K562 (cell line): ENCODE results near the gene CACNA1C. TPM values are rescaled to one million over a fixed set of nuclear protein-coding genes. Genes with fewer than 3 reads are reported as not detected.

Source experiments
- ATAC-seq: fragments of 200-7000 bp; cut with Tn5 transposase; 3 replicates; pipeline ENCODE4 v1.9.1; 2020; ENCODE audit warnings: moderate library complexity
- BruUV-seq: library from RNA; stranded (reverse); fragments of 400-500 nt; replicated peaks from 2 replicates; lab custom pipeline; 2021; lab: Mats Ljungman, UMichigan
- CTCF ChIA-PET: fragments of 300-600 bp; formaldehyde crosslinking; extraction: SDS; loops from one replicate; lab custom pipeline; 2021; ENCODE audit warnings: low intra/inter-chr PET ratio; lab: Yijun Ruan, JAX
- POLR2A ChIA-PET: fragments of 300-600, 350-650 bp; sonication (Branson Sonifier 250); formaldehyde crosslinking; extraction: SDS; loops from one replicate; lab custom pipeline; 2021; ENCODE audit warnings: antibody characterized with exemption, inconsistent platforms; lab: Yijun Ruan, JAX
- DNase-seq, 4 experiments: peaks; one replicate each; pipeline versions ENCODE4 v3.0.0 to v3.0.0-alpha.2; 2011 to 2018; ENCODE audit warnings: low spot score in 3 of 4, mixed read lengths in 3 of 4; ENCODE audit errors: extremely low read depth in 1 of 4
- FAIRE-seq: peaks from 2 replicates; lab custom pipeline; 2011; peaks lifted over from hg19 to GRCh38; lab: Jason Lieb, UNC
- H2AFZ ChIP-seq: 2 replicates; pipeline ENCODE4 v1.6.0; 2011; ENCODE audit warnings: low read depth, low read length, control low read depth, inconsistent platforms
- H3K27ac ChIP-seq: fragments of 200-600 bp; 3 replicates; pipeline ENCODE4 v1.8.0; 2011; ENCODE audit warnings: low read depth, mild to moderate bottlenecking, control low read depth, inconsistent platforms, low read length, moderate library complexity, mixed read lengths; ENCODE audit errors: extremely low read depth
- H3K27me3 ChIP-seq, 2 experiments: fragments of 300-600 bp in 1 of 2; 2 replicates in 1 of 2; 3 replicates in 1 of 2; pipeline versions ENCODE4 v1.6.0 to v1.8.0; 2011; ENCODE audit warnings: inconsistent platforms in 2 of 2, low read length in 2 of 2, mild to moderate bottlenecking in 1 of 2, mixed read lengths in 1 of 2, moderate library complexity in 1 of 2; ENCODE audit not compliant: control insufficient read depth in 2 of 2, insufficient read depth in 2 of 2
- H3K36me3 ChIP-seq: fragments of 300-600 bp; 3 replicates; pipeline ENCODE4 v1.8.0; 2011; ENCODE audit warnings: mild to moderate bottlenecking, low read length, inconsistent platforms; ENCODE audit not compliant: control insufficient read depth, insufficient read depth
- H3K4me1 ChIP-seq, 2 experiments: fragments of 200-600 bp in 1 of 2; replicated peaks in 1 of 2; 2 replicates in 1 of 2; 3 replicates in 1 of 2; pipeline versions ENCODE4 v1.5.1 to v1.8.0; 2011; ENCODE audit warnings: inconsistent platforms in 2 of 2, low read length in 2 of 2, mild to moderate bottlenecking in 1 of 2, mixed read lengths in 1 of 2, moderate library complexity in 1 of 2; ENCODE audit not compliant: control insufficient read depth in 2 of 2, insufficient read depth in 2 of 2
- H3K4me2 ChIP-seq: 2 replicates; pipeline ENCODE4 v1.6.1; 2011; ENCODE audit warnings: low read length, control low read depth, inconsistent platforms, mixed read lengths; ENCODE audit not compliant: insufficient read depth
- H3K4me3 ChIP-seq: fragments of 200-600 bp; sonication (generic), shearing (Covaris generic); 2 replicates; pipeline ENCODE4 v1.5.1; 2016; ENCODE audit warnings: control low read depth, inconsistent platforms
- H3K79me2 ChIP-seq: fragments of 200-600 bp; 3 replicates; pipeline ENCODE4 v1.8.0; 2011; ENCODE audit warnings: low read length, inconsistent platforms; ENCODE audit not compliant: control insufficient read depth, insufficient read depth
- H3K9ac ChIP-seq, 2 experiments: 2 replicates each; pipeline versions ENCODE4 v1.6.0 to v1.6.1; 2011; ENCODE audit warnings: low read depth in 2 of 2, low read length in 2 of 2, control low read depth in 1 of 2, inconsistent platforms in 1 of 2, mild to moderate bottlenecking in 1 of 2, mixed read lengths in 1 of 2; ENCODE audit not compliant: insufficient read depth in 1 of 2
- H3K9me1 ChIP-seq: one replicate; pipeline ENCODE4 v1.6.0; 2011; ENCODE audit warnings: inconsistent platforms, mild to moderate bottlenecking, low read length, moderate library complexity; ENCODE audit not compliant: control insufficient read depth, insufficient read depth
- H3K9me3 ChIP-seq: replicated peaks from 2 replicates; pipeline ENCODE4 v1.5.1; 2011; ENCODE audit warnings: low read depth, low read length, inconsistent platforms; ENCODE audit not compliant: control insufficient read depth, insufficient read depth
- H4K20me1 ChIP-seq: replicated peaks from 2 replicates; pipeline ENCODE4 v1.6.1; 2011; ENCODE audit warnings: low read length, inconsistent platforms, mixed read lengths; ENCODE audit not compliant: control insufficient read depth, insufficient read depth
- DDX20 ChIP-seq: fragments of 450-650 bp; IDR thresholded peaks from 2 replicates; pipeline ENCODE4 v1.6.1; 2016; ENCODE audit warnings: missing genetic modification characterization, low read depth, mild to moderate bottlenecking, missing compliant biosample characterization, moderate library complexity
- PRMT5 ChIP-seq: sonication (generic); formaldehyde crosslinking; IDR thresholded peaks from 2 replicates; pipeline ENCODE4 v1.5.0; 2020; ENCODE audit warnings: missing genetic modification reagents
- SMAD4 ChIP-seq: fragments of 250-450 bp; sonication (Bioruptor Pico); conservative IDR thresholded peaks from 2 replicates; pipeline ENCODE4 v1.8.0; 2021; ENCODE audit warnings: inconsistent platforms, mild to moderate bottlenecking, moderate library complexity
- TFAM ChIP-seq: fragments of 250-450 bp; sonication (Bioruptor Pico); conservative IDR thresholded peaks from 2 replicates; pipeline ENCODE4 v1.5.0; 2021; ENCODE audit warnings: mild to moderate bottlenecking, moderate library complexity
- WGBS: fragments of 100-300 bp; shearing (Covaris generic); methylation state at CpG from one replicate; pipeline ENCODE4 v1.1.6; 2016; ENCODE audit warnings: low coverage, mixed read lengths; ENCODE audit not compliant: insufficient coverage; ENCODE audit errors: missing lambda C conversion rate; 5-methylcytosine and 5-hydroxymethylcytosine counted together
- in situ Hi-C: fragments of 300-500 bp; cut with MboI; formaldehyde crosslinking; loops from 4 replicates; pipeline ENCODE4 v1.15.0; 2018; ENCODE audit warnings: inconsistent platforms, mixed read lengths
- intact Hi-C: fragments of 100-400 bp; cut with micrococcal nuclease; formaldehyde crosslinking; loops from 2 replicates; pipeline ENCODE4 v1.14.2; 2022
- polyA plus RNA-seq, 8 experiments: library from polyadenylated mRNA; depleted of rRNA in 4 of 8; stranded (reverse) in 5 of 8; unstranded in 3 of 8; fragments of >200 nt; fragmentation: Nextera tagmentation in 2 of 8; fragmentation: Illumina TruSeq in 1 of 8; extraction: Ambion mirVana in 2 of 8; extraction: Trizol in 1 of 8; gene quantifications; 2 replicates each; pipeline versions ENCODE4 v1.2.1 to v1.2.3, GENCODE V29; 2011 to 2014; ENCODE audit warnings: inconsistent platforms in 1 of 8, missing spikeins in 1 of 8
- total RNA-seq, 7 experiments: library from RNA; depleted of rRNA in 6 of 7; stranded (reverse); fragments of >200 nt in 6 of 7; fragmentation: Illumina TruSeq in 2 of 7; extraction: Trizol in 2 of 7; gene quantifications; 2 replicates each; pipeline versions ENCODE4 v1.2.1 to v1.2.3, GENCODE V29; 2011 to 2021; ENCODE audit warnings: low replicate concordance in 1 of 7
- TF ChIP-seq, protein P1 (sequence below): fragments of 200-600 bp; sonication (generic); IDR thresholded peaks from one replicate; pipeline ENCODE4 v1.6.1; 2012; ENCODE audit warnings: mild to moderate bottlenecking, low read depth, low read length, inconsistent platforms
- TF ChIP-seq, protein P2 (sequence below): fragments of 250-450 bp; sonication (Bioruptor Pico); IDR thresholded peaks from 2 replicates; pipeline ENCODE4 v1.8.0; 2021; ENCODE audit warnings: moderate library complexity, mild to moderate bottlenecking, inconsistent platforms
- TF ChIP-seq, protein P3 (sequence below): fragments of 450-650 bp; IDR thresholded peaks from 2 replicates; pipeline ENCODE4 v1.6.1; 2017; ENCODE audit warnings: mild to moderate bottlenecking, moderate library complexity

CACNA1C gene
- total and polyA plus RNA-seq, 9 of the 15 experiments (the other 6 are each of a cell fraction or from before 2014, with no cell fraction given) = not detected

DNA sequence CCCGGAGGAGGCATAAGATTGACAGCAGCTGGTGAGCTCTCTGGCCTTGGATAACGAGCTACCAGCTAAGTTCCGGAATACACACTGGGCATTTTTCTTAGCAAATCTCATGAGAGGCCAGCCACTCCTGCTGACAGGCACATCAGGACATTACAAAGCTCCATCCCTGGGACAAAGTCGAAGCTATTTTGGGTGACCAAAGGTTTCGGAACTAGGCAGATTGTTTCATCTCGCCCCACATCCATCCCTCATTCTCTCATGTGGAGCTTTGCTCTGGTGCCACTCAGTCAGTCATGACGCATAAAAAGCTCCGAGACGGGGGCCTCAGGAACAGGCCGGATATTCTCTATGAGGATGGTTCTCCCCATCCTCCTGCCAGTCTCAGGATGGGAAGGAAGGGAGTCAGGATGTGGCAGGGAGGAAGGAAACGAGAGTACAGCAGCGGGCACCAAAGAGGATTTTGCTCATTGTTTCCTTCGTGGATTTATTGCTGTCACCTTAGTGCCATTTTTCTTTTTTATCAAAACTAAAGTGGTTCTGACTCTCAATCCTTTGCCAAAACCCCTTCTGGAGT, 488.9 kb downstream of the CACNA1C start:
- POLR2A ChIA-PET = no interaction called here
- BruUV-seq = no TSS peak
- H3K4me2 ChIP-seq = no peak overlapping the region
- no peak overlapping the region for H2AFZ ChIP-seq
- FAIRE-seq (no peak), ATAC-seq (no peak), DNase-seq (no peak)
- no peak overlapping the region for H3K4me3 ChIP-seq
- no peak overlapping the region for H3K27ac ChIP-seq
- H3K9ac ChIP-seq = no peak overlapping the region
- H3K9me1 ChIP-seq = no peaks in the 10 kb centered on the region
- H3K79me2 ChIP-seq = no peaks in the 10 kb centered on the region
- no peaks in the 10 kb centered on the region for H4K20me1 ChIP-seq
- CTCF ChIA-PET = no interaction called here
- H3K4me1 ChIP-seq = no peaks in the 10 kb centered on the region
- in situ Hi-C loops (no loop called here), intact Hi-C loops (no loop called here)
- H3K36me3 ChIP-seq = no peaks in the 10 kb centered on the region
- WGBS = 0% methylated on average over 8 of the region's 13 CpGs
- peaks cover 0 to 7% of the 10 kb centered on the region in 2 experiments; a peak in 2 of 5 replicates for H3K27me3 ChIP-seq
- H3K9me3 ChIP-seq = no peaks in the 10 kb centered on the region
- TF ChIP-seq, protein P1, sequence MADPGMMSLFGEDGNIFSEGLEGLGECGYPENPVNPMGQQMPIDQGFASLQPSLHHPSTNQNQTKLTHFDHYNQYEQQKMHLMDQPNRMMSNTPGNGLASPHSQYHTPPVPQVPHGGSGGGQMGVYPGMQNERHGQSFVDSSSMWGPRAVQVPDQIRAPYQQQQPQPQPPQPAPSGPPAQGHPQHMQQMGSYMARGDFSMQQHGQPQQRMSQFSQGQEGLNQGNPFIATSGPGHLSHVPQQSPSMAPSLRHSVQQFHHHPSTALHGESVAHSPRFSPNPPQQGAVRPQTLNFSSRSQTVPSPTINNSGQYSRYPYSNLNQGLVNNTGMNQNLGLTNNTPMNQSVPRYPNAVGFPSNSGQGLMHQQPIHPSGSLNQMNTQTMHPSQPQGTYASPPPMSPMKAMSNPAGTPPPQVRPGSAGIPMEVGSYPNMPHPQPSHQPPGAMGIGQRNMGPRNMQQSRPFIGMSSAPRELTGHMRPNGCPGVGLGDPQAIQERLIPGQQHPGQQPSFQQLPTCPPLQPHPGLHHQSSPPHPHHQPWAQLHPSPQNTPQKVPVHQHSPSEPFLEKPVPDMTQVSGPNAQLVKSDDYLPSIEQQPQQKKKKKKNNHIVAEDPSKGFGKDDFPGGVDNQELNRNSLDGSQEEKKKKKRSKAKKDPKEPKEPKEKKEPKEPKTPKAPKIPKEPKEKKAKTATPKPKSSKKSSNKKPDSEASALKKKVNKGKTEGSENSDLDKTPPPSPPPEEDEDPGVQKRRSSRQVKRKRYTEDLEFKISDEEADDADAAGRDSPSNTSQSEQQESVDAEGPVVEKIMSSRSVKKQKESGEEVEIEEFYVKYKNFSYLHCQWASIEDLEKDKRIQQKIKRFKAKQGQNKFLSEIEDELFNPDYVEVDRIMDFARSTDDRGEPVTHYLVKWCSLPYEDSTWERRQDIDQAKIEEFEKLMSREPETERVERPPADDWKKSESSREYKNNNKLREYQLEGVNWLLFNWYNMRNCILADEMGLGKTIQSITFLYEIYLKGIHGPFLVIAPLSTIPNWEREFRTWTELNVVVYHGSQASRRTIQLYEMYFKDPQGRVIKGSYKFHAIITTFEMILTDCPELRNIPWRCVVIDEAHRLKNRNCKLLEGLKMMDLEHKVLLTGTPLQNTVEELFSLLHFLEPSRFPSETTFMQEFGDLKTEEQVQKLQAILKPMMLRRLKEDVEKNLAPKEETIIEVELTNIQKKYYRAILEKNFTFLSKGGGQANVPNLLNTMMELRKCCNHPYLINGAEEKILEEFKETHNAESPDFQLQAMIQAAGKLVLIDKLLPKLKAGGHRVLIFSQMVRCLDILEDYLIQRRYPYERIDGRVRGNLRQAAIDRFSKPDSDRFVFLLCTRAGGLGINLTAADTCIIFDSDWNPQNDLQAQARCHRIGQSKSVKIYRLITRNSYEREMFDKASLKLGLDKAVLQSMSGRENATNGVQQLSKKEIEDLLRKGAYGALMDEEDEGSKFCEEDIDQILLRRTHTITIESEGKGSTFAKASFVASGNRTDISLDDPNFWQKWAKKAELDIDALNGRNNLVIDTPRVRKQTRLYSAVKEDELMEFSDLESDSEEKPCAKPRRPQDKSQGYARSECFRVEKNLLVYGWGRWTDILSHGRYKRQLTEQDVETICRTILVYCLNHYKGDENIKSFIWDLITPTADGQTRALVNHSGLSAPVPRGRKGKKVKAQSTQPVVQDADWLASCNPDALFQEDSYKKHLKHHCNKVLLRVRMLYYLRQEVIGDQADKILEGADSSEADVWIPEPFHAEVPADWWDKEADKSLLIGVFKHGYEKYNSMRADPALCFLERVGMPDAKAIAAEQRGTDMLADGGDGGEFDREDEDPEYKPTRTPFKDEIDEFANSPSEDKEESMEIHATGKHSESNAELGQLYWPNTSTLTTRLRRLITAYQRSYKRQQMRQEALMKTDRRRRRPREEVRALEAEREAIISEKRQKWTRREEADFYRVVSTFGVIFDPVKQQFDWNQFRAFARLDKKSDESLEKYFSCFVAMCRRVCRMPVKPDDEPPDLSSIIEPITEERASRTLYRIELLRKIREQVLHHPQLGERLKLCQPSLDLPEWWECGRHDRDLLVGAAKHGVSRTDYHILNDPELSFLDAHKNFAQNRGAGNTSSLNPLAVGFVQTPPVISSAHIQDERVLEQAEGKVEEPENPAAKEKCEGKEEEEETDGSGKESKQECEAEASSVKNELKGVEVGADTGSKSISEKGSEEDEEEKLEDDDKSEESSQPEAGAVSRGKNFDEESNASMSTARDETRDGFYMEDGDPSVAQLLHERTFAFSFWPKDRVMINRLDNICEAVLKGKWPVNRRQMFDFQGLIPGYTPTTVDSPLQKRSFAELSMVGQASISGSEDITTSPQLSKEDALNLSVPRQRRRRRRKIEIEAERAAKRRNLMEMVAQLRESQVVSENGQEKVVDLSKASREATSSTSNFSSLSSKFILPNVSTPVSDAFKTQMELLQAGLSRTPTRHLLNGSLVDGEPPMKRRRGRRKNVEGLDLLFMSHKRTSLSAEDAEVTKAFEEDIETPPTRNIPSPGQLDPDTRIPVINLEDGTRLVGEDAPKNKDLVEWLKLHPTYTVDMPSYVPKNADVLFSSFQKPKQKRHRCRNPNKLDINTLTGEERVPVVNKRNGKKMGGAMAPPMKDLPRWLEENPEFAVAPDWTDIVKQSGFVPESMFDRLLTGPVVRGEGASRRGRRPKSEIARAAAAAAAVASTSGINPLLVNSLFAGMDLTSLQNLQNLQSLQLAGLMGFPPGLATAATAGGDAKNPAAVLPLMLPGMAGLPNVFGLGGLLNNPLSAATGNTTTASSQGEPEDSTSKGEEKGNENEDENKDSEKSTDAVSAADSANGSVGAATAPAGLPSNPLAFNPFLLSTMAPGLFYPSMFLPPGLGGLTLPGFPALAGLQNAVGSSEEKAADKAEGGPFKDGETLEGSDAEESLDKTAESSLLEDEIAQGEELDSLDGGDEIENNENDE = no peak
- no peak for TF ChIP-seq SMAD4 (CRISPR knock-in tag)
- TF ChIP-seq, protein P2, sequence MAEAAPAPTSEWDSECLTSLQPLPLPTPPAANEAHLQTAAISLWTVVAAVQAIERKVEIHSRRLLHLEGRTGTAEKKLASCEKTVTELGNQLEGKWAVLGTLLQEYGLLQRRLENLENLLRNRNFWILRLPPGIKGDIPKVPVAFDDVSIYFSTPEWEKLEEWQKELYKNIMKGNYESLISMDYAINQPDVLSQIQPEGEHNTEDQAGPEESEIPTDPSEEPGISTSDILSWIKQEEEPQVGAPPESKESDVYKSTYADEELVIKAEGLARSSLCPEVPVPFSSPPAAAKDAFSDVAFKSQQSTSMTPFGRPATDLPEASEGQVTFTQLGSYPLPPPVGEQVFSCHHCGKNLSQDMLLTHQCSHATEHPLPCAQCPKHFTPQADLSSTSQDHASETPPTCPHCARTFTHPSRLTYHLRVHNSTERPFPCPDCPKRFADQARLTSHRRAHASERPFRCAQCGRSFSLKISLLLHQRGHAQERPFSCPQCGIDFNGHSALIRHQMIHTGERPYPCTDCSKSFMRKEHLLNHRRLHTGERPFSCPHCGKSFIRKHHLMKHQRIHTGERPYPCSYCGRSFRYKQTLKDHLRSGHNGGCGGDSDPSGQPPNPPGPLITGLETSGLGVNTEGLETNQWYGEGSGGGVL = no peak
- TF ChIP-seq, protein P3, sequence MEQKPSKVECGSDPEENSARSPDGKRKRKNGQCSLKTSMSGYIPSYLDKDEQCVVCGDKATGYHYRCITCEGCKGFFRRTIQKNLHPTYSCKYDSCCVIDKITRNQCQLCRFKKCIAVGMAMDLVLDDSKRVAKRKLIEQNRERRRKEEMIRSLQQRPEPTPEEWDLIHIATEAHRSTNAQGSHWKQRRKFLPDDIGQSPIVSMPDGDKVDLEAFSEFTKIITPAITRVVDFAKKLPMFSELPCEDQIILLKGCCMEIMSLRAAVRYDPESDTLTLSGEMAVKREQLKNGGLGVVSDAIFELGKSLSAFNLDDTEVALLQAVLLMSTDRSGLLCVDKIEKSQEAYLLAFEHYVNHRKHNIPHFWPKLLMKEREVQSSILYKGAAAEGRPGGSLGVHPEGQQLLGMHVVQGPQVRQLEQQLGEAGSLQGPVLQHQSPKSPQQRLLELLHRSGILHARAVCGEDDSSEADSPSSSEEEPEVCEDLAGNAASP = no peak
- no peak for TF ChIP-seq DDX20 (tag)
- TF ChIP-seq TFAM (CRISPR knock-in tag) = no peak
- no peak for TF ChIP-seq PRMT5 (CRISPR knock-in tag)
